Urothelium cell line (cell line): ENCODE data around the gene ATXN1.

ENCODE experiments used
- DNase-seq: peaks from one replicate; pipeline ENCODE4 v3.0.0; 2011; ENCODE audit warnings: low spot score, mixed read lengths
- FAIRE-seq: peaks from 2 replicates; lab custom pipeline; 2011; peaks lifted over from hg19 to GRCh38; lab: Jason Lieb, UNC

ATXN1 gene

DNA sequence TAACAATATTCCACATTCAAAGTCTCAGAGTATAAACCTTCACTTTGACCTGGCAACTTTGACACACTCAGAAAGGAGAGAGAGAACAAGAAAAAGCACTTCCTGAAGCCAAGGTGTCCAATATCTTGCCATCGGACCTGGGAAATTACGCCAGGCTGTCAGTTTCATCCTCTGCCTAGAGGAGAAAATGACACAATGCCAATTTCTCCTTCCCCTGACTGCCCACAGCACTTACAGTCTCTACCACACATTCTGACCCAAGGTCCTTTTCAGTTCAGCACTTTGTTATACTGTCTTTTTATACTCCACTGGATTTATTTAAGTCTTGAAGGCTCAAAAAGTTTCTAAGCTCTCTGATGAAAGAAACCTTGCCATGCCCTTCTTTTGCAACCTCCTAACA is 272.4 kb downstream of the ATXN1 start:
- no peak for FAIRE-seq

DNA sequence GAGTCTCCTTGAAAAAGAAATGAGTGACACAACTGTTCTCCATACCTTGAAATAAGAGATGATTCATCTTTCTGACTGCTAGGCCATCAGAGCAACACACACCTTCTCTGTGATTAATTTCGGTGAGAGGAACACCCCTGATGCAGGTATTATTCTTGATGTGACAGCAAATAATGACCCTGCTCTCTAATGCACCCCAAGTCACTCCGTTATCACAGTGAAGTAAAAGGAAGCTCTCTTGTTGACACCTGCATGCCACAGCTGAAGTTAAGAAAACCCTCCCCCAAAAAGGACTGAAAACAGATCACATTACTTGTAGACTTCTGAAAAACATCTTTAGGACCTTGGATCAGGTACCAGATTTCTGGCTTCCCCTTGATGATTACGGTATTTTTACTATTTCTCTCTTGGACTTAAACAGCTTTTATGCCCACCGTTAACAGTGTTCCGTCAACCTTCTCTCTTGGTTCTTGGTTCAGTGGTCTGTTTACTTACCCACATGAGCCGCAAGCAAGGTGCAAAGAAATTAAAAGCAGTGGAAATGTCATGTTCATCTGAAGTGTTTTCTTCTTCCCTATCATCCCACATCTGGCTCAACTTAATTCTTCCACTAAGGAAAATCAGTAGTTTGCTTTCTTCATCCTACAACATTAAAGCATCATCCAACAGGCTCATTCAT is 273.1 kb downstream of the ATXN1 start:
- DNase-seq (no peak), FAIRE-seq (no peak)

More for the DNA sequence above, 272.4 kb downstream of the ATXN1 start:
- no peak for DNase-seq

DNA sequence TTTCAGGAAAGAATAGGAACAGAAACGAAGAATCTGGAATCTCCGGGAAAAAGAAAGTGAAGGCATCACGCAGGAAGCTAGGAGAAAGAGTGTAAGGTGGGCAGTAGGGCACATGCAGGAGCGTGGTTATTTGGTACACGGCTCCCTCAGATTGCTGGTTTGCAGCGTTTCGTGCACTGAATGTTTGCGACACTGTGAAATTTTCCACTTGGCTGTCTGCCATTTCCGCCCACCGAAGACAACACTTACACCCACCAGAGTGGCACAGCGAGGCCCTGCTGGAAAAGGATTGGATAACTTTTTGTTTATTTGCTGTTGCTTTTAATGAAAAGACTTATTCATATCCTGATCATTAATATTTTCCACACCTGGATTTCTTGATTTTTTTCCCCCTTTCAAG is 274.6 kb downstream of the ATXN1 start:
- FAIRE-seq (no peak), DNase-seq (no peak)

DNA sequence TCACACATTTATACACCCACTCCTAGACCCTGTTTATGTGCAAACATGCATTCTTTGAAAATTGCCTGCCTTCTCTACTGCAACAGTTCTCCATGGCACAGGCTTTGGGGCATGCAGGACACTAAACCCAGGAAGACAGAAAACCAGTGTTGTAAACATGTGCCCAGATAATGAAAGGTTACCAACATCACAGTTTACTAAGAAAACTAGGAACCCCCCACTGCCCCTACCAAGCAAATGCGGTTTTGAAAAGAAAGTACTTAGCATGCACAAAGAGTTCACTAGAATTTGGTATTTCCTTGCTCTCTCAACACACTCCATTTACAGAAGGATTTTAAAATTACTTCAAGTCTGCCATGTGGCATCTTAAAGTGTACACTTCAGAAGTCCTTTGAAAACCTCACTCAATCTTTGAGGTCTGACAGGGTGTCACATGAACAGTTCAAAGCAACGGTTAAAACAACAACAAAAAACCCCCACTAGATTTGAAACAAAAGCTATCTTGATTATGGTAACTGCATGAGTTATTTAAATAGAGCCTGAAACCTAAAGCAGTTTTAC is 277.9 kb downstream of the ATXN1 start:
- DNase-seq (no peak), FAIRE-seq (no peak)

DNA sequence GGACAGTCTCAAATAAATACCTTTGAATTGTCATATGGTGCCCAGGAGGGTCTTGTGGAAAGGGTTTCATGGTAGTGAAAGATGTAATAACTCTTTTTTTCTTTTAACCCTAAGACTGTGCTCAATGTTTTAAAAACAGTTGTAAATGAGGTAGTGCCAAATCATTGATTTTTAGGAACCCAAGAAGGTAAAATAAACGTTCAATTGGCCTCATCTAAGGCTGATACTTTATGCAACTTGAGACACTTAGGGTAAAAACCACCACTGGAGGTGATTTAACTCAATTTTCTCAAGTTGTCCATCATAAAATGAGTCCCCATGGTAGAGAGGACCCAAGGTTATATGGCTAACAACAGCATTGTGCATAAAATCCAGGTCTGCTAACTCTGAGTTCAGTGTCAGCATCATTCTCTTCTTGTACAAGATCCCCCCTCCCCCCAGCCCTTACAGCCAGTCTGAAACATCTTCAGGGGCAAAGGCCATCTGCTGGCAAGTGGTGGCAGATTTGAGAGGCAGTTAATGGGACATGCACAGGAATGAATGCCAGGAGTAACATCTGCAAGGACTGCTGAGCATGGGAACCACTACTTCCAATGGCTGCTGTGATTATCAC is 278.5 kb downstream of the ATXN1 start:
- DNase-seq (no peak), FAIRE-seq (no peak)

DNA sequence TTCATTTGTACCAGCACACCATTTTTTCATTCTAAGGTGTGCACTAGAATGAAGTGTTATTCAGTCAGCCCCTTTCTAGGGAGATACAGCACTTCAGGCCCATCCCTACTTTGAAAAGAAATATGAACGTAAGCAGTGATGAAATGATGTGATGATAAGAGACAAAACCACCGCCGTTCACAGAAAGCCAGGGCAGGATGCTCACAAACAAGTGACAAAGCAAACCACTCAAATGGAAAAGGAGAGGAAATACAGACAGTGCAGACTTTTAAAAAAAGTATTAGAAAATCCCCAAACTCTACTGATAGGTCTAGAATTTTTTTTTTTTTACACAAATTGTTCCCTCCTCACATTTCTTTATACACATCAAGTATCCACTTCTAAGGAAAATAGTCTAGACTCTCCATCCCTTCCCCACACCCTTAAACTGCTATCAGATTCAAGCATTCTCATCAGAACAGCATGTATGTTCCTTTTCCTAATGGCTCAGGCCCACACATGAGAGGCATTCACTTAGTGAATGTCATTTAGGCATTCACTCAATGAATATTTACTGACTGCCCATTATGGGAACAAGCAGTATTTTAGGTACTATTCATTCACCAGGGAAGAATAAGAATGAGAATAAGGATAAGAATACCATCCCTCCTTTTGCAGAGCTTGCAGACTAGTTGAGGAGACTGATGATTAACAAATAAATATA is 279.4 kb downstream of the ATXN1 start:
- DNase-seq (no peak), FAIRE-seq (no peak)

DNA sequence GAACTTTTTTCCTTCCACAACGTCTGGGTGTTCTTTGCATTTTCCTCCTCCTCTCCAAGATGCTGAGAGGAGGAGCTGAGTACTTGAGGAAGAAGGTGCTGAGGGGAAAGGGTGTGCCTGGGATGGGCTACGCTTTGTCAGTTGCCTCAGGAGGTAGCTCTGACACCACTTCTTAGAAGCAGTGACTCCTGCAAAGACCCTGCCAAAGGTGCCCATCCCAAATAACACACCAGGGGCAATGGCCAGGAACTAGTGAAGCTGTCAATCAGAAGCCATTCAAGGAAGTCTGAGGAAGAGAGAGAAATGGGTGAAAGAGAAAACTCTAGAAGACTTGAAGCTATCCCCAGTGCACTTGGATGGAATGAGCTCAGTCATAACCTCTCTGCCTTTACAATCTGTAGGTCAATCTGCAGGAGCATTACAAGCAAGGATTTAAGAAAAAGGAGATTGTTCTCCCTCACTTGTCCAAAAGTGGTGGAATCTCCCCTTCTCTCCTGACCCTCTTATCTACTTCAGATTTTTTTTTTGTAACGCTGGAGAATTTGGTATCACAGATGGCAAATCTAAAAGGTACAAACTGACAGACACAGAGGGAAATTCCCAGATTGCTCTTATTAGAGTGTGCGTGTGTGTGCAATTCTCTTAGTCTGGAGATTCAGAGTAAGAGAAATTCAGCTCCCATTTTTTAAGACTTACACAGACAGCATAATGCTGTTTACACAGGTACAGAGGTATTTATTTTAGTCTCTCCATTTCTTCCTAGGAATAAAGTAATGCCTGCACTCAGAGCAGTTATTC is 280.3 kb downstream of the ATXN1 start:
- FAIRE-seq, result no peak
- DNase-seq, result no peak

DNA sequence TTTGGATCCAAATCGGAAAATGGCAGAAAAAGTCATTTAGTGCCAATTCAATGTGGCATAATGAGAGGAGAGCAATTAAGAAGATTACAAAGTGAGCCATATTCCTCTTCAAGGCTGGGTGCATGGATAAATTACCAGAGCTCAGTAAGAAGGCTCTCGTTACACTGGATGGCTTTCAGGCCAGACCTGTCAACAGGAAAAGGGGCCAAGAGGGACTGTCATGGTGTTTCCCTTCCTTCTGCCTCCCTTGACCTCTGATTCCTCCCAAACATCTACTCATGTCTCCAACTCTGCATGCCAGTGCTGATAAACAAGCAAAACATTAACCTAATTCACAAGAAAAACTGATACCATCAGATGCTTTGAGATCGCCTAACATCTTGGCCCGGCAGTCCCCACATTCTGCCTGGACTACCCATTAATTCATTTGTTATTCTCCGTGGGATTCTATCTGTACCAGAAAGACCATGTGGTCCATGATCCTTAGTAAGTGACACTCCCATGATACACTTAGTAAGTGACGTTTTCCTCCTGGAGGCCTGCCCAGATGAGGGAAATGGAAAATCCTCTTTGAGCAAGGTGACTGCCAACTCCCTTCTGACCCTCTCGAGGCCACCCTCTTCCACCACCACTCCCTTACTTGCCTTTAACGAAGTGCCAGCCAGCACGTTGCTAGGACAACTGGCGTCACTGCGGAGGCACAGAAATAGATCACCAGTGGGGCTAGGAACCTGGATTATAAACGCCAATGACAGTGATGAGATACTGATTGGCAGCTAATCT is 283.7 kb downstream of the ATXN1 start:
- DNase-seq (no peak), FAIRE-seq (no peak)

DNA sequence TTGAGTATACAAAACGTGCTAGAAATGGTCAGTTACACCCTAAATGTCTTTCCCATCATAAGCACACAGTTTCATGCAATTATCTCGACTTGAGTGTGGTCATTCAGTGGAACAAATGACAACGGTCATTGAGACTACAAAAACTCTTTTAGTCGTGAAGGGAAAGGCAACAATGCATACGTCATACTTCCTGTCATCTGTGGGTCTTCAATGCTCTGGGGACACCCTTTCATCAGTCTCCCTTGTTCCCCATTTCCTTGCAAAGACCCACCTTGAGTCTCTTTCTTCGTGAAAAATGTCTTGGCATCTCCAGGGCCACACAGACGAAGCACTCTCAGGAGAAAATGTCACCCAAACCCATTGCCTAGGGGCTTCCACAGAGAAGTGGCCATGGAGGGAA is 284.4 kb downstream of the ATXN1 start:
- DNase-seq (no peak), FAIRE-seq (no peak)

DNA sequence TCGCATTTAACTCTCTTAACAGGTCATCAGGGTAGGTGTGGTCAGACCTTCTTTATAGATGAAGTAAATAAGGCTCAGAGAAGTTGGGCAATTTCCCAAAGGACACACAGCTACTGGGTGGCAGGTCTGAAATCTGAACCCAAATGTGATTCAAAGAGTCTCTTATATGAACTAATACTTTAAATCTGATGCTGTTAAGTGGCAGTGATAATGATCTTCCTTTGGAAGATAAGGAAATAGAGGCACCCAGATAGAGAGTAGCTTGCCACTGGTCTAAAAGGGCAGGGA is 285.8 kb downstream of the ATXN1 start:
- FAIRE-seq, result no peak

DNA sequence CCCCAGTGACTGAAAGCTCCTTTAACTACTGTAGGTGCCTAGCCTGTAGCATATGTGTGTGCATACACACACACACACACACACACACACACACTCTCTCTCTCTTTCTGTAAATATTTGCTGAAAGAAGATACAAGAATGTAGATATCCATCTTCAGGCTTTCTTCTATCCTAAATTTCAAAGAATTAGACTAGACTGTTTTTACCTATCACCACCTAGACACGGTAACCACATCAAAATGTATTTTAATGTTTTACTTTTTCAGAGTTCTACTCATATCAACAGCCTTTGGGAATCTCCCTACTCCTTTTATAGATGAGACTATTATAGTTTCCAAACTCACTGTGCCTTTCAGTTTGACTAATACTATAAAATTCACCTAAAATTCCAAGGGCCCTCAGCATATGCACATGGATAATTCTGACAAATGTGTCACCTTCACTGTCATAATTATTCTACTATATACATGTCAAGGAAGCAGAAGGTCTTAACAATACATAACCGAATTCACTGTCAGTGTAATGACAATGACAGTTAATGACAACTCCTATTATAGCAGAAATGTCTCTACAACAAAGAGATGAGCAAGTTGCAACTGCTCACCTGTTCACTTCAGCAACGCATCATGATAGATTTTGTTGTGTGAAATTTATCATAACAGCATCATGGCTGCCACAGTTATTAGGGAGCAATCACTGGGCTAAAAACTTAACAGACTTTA is 286.3 kb downstream of the ATXN1 start:
- DNase-seq (no peak), FAIRE-seq (no peak)

More for the DNA sequence above, 285.8 kb downstream of the ATXN1 start:
- DNase-seq, result no peak

DNA sequence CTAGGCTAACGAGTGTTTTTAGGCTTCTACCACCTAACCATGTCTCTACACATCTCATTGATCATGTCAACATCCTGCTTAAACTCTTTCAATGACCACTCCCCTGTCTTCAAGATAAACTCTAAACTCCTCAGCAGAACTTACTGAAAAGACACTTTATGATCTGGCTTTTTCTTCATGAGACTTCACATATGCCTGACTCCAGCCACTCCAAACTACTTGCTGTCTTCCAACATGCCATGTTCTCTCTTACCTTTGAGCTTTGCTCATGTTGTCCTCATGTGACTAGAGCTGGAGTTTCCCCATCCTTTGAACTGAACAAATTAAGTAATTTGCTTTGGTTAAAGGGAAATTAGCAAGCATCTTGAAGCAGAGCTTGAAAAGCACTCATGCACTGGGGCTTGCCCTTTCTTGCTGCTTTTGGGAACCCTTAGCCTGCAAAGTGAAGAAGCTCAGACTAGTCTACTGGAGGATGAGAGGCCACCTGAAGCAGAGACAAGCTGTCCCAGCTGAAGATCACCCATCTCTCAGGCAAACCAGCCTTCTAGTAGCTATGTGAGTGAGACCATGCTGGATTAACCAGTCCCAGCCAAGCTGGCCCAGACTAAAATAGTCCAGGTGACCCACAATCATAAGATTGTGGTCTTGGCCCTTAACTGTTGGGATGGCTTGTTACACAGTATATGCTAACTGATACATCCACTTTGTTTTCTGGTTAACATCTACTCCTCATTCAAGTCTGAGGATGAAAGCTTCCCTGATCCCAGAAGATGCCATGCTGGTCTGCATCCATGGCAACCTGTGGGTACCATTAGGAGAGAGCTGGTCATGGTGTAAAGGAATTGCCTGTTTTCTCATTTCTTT is 287.1 kb downstream of the ATXN1 start:
- no peak for DNase-seq
- FAIRE-seq, result no peak

DNA sequence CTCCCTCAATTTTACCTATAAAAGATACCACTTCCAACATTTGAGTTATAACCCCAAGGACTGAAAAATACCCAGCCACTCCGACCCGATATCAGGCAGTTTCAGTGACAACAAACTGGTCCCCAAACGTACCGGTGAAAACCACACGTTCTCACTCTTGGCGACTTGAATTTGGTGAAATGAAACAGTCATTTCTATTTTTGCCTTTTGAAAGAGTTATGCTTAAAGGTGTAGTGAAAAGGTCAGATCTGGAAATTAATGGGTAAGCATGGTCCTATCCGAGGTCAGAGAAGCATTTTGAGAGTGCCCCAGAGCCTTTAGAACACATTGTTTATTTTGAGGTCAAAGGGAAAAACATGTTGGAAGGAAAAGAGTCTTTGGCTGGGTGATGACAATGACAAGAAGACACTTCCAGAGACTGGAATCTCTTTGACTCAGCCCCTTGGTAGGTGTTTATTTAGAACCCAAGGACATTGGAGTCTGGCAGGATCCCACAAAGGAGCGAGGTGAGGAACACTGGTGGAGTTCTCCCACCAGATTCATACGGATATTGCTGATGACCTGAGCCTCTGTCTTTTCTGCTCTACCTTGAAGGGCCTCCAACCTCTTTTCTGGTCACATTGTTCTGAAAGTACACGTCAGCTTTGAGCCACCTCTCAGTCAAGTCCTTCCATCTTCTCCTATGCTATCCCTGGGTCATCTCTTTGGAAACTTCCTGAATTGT is 287.9 kb downstream of the ATXN1 start:
- FAIRE-seq, result no peak
- DNase-seq, result no peak

DNA sequence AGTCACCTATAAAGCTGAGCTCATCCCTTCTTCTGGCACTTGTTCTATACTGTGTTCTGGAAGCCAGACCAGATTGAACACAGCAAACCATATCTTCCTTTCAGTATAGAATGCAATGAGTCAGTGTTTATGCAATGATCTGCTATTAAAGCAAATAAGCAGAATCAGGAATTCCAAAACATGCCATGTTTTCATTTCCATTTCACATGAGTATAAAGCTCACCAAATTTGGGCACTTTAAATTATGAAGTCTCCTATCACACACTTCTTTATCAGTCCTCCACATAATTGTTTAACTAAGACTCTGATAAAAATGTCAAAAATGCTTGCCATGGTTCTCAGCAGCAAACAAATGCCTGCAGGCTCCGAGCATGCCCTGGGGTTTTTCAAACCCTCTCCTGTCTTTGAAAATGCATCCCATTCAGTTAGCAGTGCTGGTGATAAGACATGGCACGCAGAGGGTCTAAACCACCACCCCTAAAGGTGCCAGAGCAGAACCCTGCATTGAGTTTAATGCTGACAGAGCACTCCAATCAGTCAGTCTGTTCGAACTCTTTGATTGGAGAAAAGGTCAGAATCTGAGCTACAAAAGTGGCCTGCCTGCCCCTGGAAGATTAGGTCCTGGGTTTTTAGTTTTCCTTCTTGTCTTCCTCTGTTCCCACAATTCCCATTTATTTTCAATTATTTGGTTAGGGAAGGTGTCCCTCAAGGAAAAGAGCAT is 288.8 kb downstream of the ATXN1 start:
- no peak for DNase-seq
- no peak for FAIRE-seq

DNA sequence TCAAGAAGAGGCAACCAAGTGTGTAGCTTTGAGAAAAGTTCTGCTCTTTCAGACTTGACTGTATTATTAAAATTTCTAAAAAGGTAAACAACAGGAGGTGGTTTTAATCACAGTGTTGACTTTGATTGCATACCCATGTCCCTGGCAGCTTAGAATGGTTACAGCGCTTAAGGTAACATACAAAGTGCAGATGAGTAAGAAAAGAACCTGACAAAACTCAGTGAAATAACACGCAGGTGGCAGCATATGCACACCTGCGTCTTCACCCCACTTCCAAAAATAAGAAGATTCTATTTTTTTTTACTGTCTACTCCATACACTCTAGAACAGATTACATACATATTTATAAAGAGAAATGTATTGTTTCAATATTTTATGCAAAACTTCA is 289.4 kb downstream of the ATXN1 start:
- FAIRE-seq, result no peak
- no peak for DNase-seq

DNA sequence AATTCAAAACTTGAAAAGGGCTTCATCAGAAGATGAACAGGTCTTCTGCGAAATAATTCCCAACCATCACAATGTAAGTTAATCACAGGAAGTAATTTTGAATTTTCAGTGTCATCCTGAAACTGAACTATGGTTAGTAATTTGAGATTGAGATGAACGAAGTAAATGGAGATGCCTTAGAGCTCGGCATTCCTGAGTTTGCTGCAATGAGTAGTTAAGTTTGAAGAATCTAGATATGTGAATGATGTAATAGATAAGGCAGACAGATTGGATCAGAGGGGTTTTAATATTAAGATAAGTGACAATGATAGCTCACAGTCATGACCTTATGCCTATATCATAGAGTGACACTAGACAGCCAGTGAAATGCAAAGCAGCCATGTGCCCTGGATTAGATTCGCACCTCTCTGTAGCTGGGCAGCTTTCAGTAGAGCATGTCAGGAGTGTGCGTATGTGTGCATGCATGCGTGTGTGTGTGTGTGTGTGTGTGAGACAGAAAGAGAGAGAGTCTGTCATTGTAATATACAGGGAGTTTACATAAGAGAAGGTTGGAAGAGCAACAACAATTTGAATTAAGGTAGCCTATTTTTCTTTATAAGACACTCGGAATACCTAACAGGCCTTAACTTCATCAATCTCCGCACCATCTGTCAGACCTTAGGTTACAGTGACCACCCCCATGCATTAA is 289.9 kb downstream of the ATXN1 start:
- FAIRE-seq (no peak), DNase-seq (no peak)
